LNCaP clone FGC (cell line): Measurements from ENCODE around the gene NKAIN2.

Source experiments
- DNase-seq: peaks from one replicate; pipeline ENCODE4 v3.0.0-alpha.2; 2011; ENCODE audit warnings: low read depth
- H3K4me3 ChIP-seq: 2 replicates; pipeline ENCODE4 v1.5.1; 2011; ENCODE audit warnings: mild to moderate bottlenecking, low read depth, low read length, control low read depth
- CTCF ChIP-seq: IDR thresholded peaks from 2 replicates; pipeline ENCODE4 v1.5.1; 2012; ENCODE audit warnings: mild to moderate bottlenecking; ENCODE audit not compliant: control insufficient read depth, insufficient read depth; ENCODE audit errors: extremely low read depth

Gene NKAIN2

GRCh38 chr6:124800222-124800621, 996.6 kb downstream of the NKAIN2 start:
- no peak for TF ChIP-seq CTCF
- DNase-seq = no peak

GRCh38 chr6:124812067-124812466, 1008.4 kb downstream of the NKAIN2 start:
- TF ChIP-seq CTCF = no peak
- H3K4me3 ChIP-seq = no peak overlapping the region
- no peak for DNase-seq

More at GRCh38 chr6:124800222-124800621, 996.6 kb downstream of the NKAIN2 start:
- no peak overlapping the region for H3K4me3 ChIP-seq

GRCh38 chr6:124819346-124819745, 1015.7 kb downstream of the NKAIN2 start:
- TF ChIP-seq CTCF = no peak
- H3K4me3 ChIP-seq = no peak overlapping the region
- no peak for DNase-seq

- no peak for DNase-seq
- H3K4me3 ChIP-seq = no peak overlapping the region
- TF ChIP-seq CTCF = no peak
These were observed 1018.5 kb downstream of the NKAIN2 start for GRCh38 chr6:124822204-124822613.

GRCh38 chr6:124822721-124823120, 1019.1 kb downstream of the NKAIN2 start:
- TF ChIP-seq CTCF = no peak
- no peak overlapping the region for H3K4me3 ChIP-seq
- DNase-seq = no peak

GRCh38 chr6:124823240-124824111, 1019.8 kb downstream of the NKAIN2 start:
- DNase-seq = no peak
- H3K4me3 ChIP-seq = no peak overlapping the region
- no peak for TF ChIP-seq CTCF

- no peak for TF ChIP-seq CTCF
- no peak overlapping the region for H3K4me3 ChIP-seq
- DNase-seq = no peak
These were observed 1021.9 kb downstream of the NKAIN2 start for GRCh38 chr6:124825564-124825963.
